Mammary epithelial cell (primary cell): ENCODE data around the gene LCN12.

Experiments used
- CTCF ChIP-seq, 2 donors: IDR thresholded peaks in 1 of 2; conservative IDR thresholded peaks in 1 of 2; 2 replicates each; pipeline ENCODE4 v1.5.1; 2011 to 2012; ENCODE audit warnings: inconsistent platforms in 2 of 2, low read length in 2 of 2, mild to moderate bottlenecking in 2 of 2, control low read depth in 1 of 2, low read depth in 1 of 2; ENCODE audit not compliant: insufficient read depth in 1 of 2; ENCODE audit errors: extremely low read depth in 1 of 2
- EZH2 ChIP-seq: IDR thresholded peaks from 2 replicates; pipeline ENCODE4 v1.6.1; 2012; ENCODE audit warnings: low read length, inconsistent platforms, borderline replicate concordance

DNA sequence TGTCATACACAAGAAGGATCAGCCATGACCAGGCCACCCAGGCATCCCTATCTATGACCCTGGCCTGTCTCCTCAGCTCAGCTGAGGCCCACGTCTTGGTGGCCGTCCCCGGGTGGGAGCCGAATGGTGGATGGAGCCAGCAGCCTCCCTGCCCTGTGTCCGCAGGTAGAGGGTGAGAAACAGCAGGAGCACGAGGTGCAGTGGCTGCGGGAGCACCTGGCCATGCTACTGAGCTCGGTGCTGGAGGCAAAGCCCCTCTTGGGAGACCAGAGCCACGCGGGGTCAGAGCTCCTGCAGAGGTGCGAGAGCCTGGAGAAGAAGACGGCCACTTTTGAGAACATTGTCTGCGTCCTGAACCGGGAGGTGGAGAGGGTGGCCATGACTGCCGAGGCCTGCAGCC lies 32.0 kb upstream of the LCN12 start:
- no peak for TF ChIP-seq CTCF (conservative IDR thresholded peaks at IDR 0.05 in 1 of 2, IDR thresholded peaks at IDR 0.05 in 1 of 2; ENCODE audit: extremely low read depth in 1 of 2, insufficient read depth in 1 of 2, low read depth in 1 of 2, low read length in 2 of 2)
- TF ChIP-seq EZH2 = no peak
